ENCODE measurements around the gene NCAN. TPM values are rescaled to one million over a fixed set of nuclear protein-coding genes. Genes with fewer than 3 reads are reported as not detected.

Gene NCAN
- total and polyA plus RNA-seq, 2 of the 13 experiments (the other 11 are each of a cell fraction or from before 2014, with no cell fraction given) = not detected

GRCh38 chr19:19227217-19227616 is 15.5 kb downstream of the NCAN start:
- Histone ChIP-seq H3K79me2 (ENCODE audit: insufficient read depth, low read length) (no peaks in the 10 kb centered on the region), H3K9ac (ENCODE audit: insufficient read depth, low read depth, low read length) (no peak overlapping the region), H3K9me3 (ENCODE audit: low read length) (no peaks in the 10 kb centered on the region), H2AFZ (ENCODE audit: low read length) (no peak overlapping the region), H4K20me1 (ENCODE audit: insufficient read depth, low read length) (no peaks in the 10 kb centered on the region), H3K4me2 (ENCODE audit: low read depth, low read length) (no peak overlapping the region), H3K4me3 (replicated peaks in 1 of 3; ENCODE audit: insufficient read depth in 1 of 3, low read depth in 2 of 3, low read length in 3 of 3) (no peak overlapping the region), H3K4me1 (ENCODE audit: insufficient read depth, low read length) (peaks cover 32% of the 10 kb centered on the region), H3K27me3 (ENCODE audit: control insufficient read depth in 1 of 2, insufficient read depth in 2 of 2, low read length in 2 of 2) (peaks cover 6 to 48% of the 10 kb centered on the region in 2 experiments), H3K27ac (ENCODE audit: extremely low read length, insufficient read depth, low read length) (no peak overlapping the region), H3K36me3 (replicated peaks in 1 of 2; ENCODE audit: control insufficient read depth in 1 of 2, insufficient read depth in 2 of 2, low read length in 2 of 2) (no peaks in the 10 kb centered on the region)
- CTCF ChIA-PET (ENCODE audit: low intra/inter-chr PET ratio, low total read pairs) = no interaction called here
- in situ Hi-C loops (cut with HindIII; ENCODE audit: extremely low pct_ligation_motif_present, low pct_unique_long_range_greater_than_20kb) = no loop called here
- WGBS (ENCODE audit: low lambda C conversion rate) = 25% methylated on average over 4 of the region's 4 CpGs
- POLR2A ChIA-PET = no interaction called here
- FAIRE-seq (no peak), ATAC-seq (no peak), DNase-seq (ENCODE audit: low spot score) (no peak)
- BruUV-seq (replicated peaks) = no TSS peak
- intact Hi-C loops (cut with micrococcal nuclease; ENCODE audit: unreplicated experiment) = loop anchor here (5.0 kb wide), 1 partner anchor 45 kb away; the partner anchor contains the start of gene TM6SF2
- TF ChIP-seq ARID3A (IDR thresholded peaks at IDR 0.05; ENCODE audit: low read depth, low read length) (no peak), ZNF644 (CRISPR knock-in tag; IDR thresholded peaks at IDR 0.05; ENCODE audit: low read depth) (no peak), ARHGAP35 (CRISPR knock-in tag; IDR thresholded peaks at IDR 0.05; ENCODE audit: borderline replicate concordance) (no peak), AHDC1 (CRISPR knock-in tag; IDR thresholded peaks at IDR 0.05; ENCODE audit: borderline replicate concordance) (no peak), ZSCAN5A (CRISPR knock-in tag; IDR thresholded peaks at IDR 0.05; ENCODE audit: borderline replicate concordance) (no peak), ZNF766 (CRISPR knock-in tag; IDR thresholded peaks at IDR 0.05; ENCODE audit: borderline replicate concordance) (no peak), ZNF710 (CRISPR knock-in tag; IDR thresholded peaks at IDR 0.05; ENCODE audit: borderline replicate concordance) (no peak), AHR (CRISPR knock-in tag; IDR thresholded peaks at IDR 0.05) (no peak), KMT2A (CRISPR knock-in tag; IDR thresholded peaks at IDR 0.05) (no peak)

All from HepG2 (cell line).